ENCODE data around the gene RNF130.

GRCh38 chr5:179923436-179923835 is 148.1 kb downstream of the RNF130 start:
- no peak for TF ChIP-seq ZNF311 (tag by site-specific recombination; IDR thresholded peaks at IDR 0.05; ENCODE audit: borderline replicate concordance)
- TF ChIP-seq, protein P1, sequence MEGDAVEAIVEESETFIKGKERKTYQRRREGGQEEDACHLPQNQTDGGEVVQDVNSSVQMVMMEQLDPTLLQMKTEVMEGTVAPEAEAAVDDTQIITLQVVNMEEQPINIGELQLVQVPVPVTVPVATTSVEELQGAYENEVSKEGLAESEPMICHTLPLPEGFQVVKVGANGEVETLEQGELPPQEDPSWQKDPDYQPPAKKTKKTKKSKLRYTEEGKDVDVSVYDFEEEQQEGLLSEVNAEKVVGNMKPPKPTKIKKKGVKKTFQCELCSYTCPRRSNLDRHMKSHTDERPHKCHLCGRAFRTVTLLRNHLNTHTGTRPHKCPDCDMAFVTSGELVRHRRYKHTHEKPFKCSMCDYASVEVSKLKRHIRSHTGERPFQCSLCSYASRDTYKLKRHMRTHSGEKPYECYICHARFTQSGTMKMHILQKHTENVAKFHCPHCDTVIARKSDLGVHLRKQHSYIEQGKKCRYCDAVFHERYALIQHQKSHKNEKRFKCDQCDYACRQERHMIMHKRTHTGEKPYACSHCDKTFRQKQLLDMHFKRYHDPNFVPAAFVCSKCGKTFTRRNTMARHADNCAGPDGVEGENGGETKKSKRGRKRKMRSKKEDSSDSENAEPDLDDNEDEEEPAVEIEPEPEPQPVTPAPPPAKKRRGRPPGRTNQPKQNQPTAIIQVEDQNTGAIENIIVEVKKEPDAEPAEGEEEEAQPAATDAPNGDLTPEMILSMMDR (tag by site-specific recombination; IDR thresholded peaks at IDR 0.05): no peak
- TF ChIP-seq, protein P2, sequence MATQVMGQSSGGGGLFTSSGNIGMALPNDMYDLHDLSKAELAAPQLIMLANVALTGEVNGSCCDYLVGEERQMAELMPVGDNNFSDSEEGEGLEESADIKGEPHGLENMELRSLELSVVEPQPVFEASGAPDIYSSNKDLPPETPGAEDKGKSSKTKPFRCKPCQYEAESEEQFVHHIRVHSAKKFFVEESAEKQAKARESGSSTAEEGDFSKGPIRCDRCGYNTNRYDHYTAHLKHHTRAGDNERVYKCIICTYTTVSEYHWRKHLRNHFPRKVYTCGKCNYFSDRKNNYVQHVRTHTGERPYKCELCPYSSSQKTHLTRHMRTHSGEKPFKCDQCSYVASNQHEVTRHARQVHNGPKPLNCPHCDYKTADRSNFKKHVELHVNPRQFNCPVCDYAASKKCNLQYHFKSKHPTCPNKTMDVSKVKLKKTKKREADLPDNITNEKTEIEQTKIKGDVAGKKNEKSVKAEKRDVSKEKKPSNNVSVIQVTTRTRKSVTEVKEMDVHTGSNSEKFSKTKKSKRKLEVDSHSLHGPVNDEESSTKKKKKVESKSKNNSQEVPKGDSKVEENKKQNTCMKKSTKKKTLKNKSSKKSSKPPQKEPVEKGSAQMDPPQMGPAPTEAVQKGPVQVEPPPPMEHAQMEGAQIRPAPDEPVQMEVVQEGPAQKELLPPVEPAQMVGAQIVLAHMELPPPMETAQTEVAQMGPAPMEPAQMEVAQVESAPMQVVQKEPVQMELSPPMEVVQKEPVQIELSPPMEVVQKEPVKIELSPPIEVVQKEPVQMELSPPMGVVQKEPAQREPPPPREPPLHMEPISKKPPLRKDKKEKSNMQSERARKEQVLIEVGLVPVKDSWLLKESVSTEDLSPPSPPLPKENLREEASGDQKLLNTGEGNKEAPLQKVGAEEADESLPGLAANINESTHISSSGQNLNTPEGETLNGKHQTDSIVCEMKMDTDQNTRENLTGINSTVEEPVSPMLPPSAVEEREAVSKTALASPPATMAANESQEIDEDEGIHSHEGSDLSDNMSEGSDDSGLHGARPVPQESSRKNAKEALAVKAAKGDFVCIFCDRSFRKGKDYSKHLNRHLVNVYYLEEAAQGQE (tag by site-specific recombination; IDR thresholded peaks at IDR 0.05): no peak
- no peak for TF ChIP-seq ZNF138 (tag by site-specific recombination; IDR thresholded peaks at IDR 0.05; ENCODE audit: borderline replicate concordance)
- TF ChIP-seq ZNF132 (tag by site-specific recombination; IDR thresholded peaks at IDR 0.05; ENCODE audit: borderline replicate concordance): no peak

All from HEK293 (cell line).